NCI-H524 (cell line): ENCODE measurements around the gene MARCHF3.
A peak's percentile ranks its signal among the peaks of the same experiment; 100 is the strongest.
"Not testable (repeated sequence)": the region's sequence is repeated elsewhere in the genome, so short reads cannot be mapped to it uniquely, and the experiment has no call there.

Experiments used
- DNase-seq, 2 experiments: peaks; one replicate each; lab custom pipeline; 2025; lab: John Stamatoyannopoulos, UW

Gene MARCHF3

GRCh38 chr5:126847456-126847820 is 182.9 kb downstream of the MARCHF3 start:
- DNase-seq = peak; percentile 72 to 81

GRCh38 chr5:126846744-126847455 is 183.5 kb downstream of the MARCHF3 start:
- peak in 1 of 2 experiments; percentile 34 for DNase-seq

GRCh38 chr5:126846344-126846743 is 184.0 kb downstream of the MARCHF3 start:
- DNase-seq = peak in 1 of 2 experiments; percentile 32

GRCh38 chr5:126845470-126846070 is 184.8 kb downstream of the MARCHF3 start:
- DNase-seq = not testable (repeated sequence)

- DNase-seq = not testable (repeated sequence)
Measured at GRCh38 chr5:126843375-126843774, 187.0 kb downstream of the MARCHF3 start.

GRCh38 chr5:126839407-126839806 is 191.0 kb downstream of the MARCHF3 start:
- not testable (repeated sequence) for DNase-seq

- DNase-seq = no peak
Measured at GRCh38 chr5:126837906-126838539, 192.3 kb downstream of the MARCHF3 start.

- DNase-seq = no peak
Measured at GRCh38 chr5:126837242-126837641, 193.1 kb downstream of the MARCHF3 start.

GRCh38 chr5:126836778-126837177 is 193.6 kb downstream of the MARCHF3 start:
- no peak for DNase-seq

- DNase-seq = no peak
Measured at GRCh38 chr5:126831156-126831555, 199.2 kb downstream of the MARCHF3 start.

- no peak for DNase-seq
Measured at GRCh38 chr5:126830061-126830460, 200.3 kb downstream of the MARCHF3 start.

GRCh38 chr5:126829098-126829497 is 201.3 kb downstream of the MARCHF3 start:
- no peak for DNase-seq

- DNase-seq = no peak
Measured at GRCh38 chr5:126826619-126827215, 203.6 kb downstream of the MARCHF3 start.

- no peak for DNase-seq
Measured at GRCh38 chr5:126819253-126819652, 211.1 kb downstream of the MARCHF3 start.

GRCh38 chr5:126818736-126819135 is 211.6 kb downstream of the MARCHF3 start:
- no peak for DNase-seq
